OCI-M2 (cell line): ENCODE measurements around the gene HSPA1B.
"Not testable (repeated sequence)": the region's sequence is repeated elsewhere in the genome, so short reads cannot be mapped to it uniquely, and the experiment has no call there.

Experiments
- DNase-seq: peaks from one replicate; lab custom pipeline; 2025; ENCODE audit not compliant: unreplicated experiment; lab: John Stamatoyannopoulos, UW

Gene HSPA1B

DNA sequence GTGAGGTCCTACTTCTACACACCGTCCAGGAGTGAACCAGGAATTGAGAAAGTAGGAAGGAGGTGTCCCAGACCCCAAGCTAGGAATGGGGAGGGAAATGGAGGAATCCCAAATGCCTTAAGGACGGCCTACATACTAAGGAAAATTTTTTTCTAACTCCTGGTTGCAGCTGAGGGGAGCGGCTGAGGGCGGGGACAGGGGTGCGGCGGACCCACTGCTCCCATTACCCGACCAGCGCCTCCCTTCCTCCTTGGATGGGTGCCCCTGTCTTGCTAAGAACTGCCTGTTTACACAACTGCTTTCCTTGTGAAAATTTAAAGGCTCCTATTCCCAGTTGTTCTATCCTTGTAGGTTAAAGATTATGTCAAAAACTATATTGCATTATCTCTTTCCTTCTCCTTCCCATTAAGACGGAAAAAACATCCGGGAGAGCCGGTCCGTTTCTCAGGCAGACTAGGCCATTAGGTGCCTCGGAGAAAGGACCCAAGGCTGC lies 699 bp upstream of the HSPA1B start:
- DNase-seq: peak; percentile 91

DNA sequence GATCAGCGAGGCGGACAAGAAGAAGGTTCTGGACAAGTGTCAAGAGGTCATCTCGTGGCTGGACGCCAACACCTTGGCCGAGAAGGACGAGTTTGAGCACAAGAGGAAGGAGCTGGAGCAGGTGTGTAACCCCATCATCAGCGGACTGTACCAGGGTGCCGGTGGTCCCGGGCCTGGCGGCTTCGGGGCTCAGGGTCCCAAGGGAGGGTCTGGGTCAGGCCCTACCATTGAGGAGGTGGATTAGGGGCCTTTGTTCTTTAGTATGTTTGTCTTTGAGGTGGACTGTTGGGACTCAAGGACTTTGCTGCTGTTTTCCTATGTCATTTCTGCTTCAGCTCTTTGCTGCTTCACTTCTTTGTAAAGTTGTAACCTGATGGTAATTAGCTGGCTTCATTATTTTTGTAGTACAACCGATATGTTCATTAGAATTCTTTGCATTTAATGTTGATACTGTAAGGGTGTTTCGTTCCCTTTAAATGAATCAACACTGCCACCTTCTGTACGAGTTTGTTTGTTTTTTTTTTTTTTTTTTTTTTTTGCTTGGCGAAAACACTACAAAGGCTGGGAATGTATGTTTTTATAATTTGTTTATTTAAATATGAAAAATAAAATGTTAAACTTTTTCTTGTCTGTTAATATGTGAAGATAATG lies 2.2 kb downstream of the HSPA1B start:
- no peak for DNase-seq

DNA sequence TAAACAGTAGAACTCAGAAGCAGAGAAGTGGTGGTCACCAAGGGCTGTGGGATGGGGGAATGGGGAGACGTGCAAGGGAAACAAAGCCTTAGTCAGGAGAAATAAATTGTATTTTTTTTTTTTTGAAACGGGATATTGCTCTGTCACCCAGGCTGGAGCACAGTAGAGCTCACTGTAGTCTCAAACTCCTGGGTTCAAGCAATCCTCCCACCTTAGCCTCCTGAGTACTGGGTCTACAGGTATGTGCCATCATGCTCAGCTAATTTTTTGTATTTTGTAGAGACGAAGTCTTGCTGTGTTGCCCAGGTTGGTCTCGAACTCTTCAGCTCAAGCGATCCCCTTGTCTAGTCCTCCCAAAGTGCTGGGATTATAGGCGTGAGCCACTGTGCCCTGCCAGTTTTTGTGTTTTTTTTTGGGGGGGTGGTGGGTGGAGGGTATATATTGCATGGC lies 3.4 kb downstream of the HSPA1B start:
- no peak for DNase-seq

DNA sequence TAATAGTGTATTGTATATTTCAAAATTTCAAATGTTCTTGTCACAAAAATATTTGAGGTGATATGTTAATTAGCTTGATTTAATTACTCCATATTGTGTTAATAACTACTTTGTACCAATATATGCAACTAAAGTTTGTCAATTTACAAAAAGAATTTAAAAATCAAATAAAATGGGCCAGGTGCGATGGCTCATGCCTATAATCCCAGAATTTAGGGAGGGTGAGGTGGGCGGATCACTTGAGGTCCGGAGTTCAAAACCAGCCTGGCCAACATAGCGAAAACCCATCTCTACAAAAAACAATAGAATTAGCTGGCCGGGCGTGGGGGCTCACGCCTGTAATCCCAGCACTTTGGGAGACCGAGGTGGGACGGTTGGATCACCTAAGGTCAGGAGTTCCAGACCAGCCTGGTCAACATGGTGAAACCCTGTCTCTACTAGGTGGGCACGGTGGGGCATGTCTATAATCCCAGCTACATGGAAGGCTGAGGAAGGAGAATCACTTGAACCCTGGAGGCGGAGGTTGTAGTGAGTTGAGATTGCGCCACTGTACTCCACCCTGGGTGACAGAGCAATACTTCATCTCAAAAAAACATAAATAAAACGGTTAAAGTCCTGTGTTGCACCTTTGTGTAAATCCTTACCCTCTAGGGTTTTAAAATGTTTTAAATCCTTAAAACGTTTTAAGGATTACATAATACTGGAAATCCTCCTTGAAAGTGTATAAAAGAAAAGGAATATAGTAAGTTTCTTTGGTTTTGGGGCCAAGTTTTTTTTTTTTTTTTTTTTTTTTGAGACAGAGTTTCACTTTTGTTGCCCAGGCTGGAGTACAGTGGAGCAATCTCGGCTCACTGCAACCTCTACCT lies 4.0 kb downstream of the HSPA1B start:
- no peak for DNase-seq

DNA sequence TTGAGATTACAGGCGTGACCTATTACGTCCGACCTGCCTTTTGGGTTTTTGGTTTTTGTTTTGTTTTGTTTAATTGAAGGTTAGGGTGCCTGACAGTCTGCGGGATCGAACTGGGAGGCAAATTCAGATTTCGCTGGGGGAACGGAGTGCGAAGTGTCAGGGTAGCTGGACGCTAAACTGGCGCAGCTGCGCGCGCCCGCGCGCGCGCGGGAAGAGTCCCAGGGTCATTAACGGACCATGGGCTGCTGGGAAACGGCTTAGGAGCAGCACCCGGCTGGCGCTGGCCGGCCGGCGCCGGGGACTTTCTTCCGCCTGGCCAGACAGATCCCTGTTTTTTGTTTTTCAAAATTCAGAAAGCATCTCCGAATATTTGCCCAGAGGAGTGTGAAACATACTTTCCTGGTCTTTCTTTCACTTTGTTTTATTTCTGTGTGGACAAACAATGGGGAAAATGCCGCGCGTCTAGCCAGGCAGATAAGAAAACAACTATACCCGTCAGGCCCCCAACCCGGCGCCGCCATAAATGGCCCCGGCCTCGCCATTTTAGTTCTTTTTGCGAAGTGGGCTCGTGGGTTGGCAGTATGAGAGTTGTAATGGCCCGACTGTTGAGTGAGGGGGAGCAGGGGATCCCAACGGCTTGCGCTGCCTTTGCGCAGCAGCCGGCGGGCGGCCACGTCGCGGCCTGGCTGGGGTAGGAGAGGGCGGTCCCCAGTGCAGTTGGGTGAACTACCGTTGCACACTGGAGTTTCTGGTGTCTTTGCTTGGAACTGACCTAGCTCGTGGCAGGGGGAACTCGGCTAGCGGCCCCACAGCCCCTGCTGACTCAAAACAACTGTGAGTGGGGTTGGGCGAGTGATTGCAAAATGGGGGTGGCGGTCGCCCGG lies 7.1 kb downstream of the HSPA1B start:
- peak; percentile 94 for DNase-seq

DNA sequence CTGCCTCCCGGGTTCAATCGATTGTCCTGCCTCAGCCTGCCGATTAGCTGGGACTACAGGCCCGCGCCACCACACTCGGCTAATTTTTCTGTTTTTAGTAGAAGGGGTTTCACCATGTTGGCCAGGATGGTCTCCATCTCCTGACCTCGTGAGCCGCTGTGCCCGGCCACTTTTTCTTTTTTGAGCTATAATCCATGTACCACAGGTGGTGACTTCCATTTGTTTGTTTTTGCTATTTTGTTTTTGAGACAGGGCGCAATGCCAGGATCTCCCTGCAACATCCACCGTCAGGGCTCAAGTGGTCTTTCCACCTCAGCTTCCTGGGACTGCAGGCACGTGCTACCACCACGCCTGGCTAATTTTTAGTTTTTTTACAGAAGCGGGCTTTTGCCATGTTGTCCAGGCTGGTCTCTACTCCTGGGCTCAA lies 8.5 kb downstream of the HSPA1B start:
- DNase-seq: no peak

DNA sequence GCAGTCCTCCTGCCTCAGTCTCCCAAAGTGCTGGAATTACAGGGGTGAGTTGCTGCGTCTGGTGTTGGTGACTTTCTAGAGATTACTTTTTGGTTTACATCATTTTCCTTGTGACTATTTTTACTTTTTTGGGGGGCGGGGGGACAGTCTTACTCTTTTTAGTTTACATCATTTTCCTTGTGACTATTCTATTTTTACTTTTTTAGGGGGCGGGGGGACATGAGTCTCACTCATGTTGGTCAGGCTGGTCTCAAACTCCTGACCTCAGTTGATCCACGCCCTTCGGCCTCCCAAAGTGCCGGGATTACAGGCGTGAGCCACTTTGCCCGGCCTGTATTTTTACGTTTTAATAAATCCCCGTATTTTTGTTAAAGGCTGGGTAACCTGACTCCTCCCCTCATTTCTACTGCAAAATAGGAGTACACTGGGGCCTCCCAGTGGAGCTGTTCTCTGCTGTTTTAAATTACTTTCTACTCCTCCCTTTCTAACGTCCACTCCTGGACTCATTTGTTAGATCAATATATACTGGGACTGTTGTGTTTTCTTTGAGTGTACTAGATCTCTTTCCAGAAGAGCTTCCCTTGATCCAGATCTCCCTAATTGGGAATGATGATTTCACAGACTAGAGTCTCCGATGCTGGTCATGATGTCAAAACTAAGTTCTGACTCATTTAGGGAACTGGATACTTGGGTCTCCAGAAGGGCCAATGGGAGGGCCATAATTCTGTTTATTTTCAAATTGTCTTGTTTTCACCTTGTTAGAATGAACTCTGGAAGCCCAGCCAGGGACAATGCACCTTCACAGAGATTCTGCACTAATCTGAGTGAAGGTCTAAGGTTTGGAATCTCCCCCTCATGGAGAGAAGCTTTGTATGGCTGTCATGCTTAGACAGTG lies 9.2 kb downstream of the HSPA1B start:
- no peak for DNase-seq

DNA sequence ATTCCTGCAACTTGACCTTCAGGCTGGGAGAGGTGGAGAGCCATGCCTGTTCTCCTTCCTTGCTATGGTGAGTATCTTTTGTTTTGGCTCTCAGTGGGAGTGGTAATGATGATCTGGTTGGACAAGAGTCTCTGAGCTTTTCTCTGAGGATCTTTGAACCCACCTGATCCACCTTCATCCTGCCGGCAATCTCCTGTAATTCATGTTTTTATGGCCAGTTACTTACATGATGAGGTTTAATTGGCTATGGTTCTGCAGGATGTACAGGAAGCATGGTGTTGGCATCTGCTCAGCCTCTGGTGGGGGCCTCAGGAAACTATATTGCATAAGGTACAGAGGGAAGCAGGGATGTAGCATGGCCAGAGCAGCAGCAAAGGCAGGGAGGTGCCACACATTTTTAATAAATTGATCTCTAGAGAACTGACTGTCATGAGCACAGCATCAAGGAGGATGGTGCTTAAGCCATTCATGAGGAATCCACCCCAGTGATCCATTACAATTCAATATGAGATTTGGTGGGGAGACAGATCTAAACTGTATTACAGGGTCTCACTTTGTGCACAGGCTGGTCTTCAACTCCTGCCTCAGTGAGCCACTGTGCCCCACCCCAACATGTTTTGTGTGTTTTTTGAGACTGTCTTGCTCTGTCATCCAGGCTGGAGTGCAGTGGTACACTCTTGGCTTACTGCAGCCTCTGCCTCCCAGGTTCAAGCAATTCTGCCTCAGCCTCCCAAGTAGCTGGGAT lies 10.0 kb downstream of the HSPA1B start:
- DNase-seq: no peak

DNA sequence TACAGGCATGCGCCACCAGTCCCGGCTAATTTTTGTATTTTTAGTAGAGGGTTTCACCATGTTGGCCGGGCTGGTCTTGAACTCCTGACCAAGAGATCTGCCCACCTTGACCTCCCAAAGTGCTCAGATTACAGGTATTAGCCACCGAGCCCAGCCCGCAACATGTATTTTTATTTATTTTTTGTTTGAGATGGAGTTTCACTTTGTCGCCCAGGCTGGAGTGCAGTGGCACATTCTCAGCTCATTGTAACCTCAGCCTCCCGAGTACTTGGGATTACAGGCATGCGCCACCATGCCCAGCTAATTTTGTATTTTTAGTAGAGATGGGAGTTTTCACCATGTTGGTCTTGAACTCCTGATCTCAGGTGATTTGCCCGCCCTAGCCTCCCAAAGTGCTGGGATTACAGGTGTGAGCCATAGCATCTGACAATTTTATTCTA lies 10.6 kb downstream of the HSPA1B start:
- not testable (repeated sequence) for DNase-seq

DNA sequence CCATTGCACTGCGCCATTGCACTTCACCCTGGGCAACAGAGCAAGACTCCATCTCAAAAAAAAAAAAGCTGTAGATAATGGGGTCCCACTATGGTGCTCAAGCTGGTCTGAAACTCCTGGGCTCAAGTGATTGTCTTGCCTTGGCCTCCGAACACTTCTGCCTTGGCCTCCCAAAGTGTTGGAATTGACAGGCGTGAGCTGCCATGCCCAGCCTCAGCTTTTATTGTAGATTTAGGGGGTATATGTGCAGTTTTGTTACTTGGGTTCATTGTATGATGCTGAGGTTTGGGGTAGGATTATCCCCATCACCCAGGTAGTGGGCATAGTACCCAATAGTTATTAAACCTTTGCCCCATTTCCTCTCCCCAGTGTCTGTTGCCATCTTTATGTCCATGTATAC lies 11.4 kb downstream of the HSPA1B start:
- DNase-seq: no peak

DNA sequence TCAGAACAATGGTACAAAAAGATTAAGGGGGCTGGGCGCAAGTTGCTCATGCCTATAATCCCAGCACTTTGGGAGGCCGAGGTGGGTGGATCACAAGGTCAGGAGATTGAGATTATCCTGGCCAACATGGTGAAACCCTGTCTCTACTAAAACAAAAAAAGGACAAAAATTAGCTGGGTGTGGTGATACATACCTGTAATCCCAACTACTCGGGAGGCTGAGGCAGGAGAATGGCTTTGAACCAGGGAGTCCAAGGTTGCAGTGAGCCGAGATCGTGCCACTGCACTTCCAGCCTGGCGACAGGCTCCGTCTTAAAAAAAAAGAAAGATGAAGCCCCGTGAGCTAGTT lies 12.2 kb downstream of the HSPA1B start:
- not testable (repeated sequence) for DNase-seq

DNA sequence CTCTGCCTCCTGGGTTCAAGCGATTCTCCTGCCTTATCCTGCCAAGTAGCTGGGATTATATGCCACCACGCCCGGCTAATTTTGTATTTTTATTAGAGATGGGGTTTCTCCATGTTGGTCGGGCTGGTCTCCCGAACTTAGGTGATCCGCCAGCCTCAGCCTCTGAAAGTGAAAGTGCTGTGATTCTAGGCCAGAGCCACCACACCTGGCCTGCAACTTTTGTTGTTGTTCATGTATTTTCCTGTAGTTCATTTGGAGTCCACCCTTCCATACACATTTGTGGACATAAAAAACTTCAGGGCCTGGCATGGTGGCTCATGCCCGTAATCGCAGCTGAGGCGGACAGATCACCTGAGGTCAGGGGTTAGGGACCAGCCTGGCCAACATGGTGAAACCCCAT lies 14.5 kb downstream of the HSPA1B start:
- DNase-seq: no peak

DNA sequence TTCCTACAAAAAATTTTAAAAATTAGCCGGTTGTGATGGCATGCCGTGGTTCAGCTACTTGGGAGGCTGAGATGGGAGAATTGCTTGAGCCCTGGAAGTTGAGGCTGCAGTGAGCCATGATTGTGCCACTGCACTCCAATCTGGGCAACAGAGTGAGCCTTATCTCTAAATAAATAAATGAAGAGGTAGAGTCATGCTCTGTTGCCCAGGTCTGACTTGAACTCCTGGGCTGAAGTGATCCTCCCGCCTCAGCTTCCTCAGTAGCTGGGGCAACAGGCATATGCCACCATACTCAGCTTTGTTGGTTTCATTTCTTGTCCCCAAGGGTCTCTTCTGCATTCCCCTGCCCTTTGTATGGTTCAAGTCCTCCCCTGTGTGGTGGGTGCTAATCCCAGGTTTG lies 17.0 kb downstream of the HSPA1B start:
- DNase-seq: no peak

DNA sequence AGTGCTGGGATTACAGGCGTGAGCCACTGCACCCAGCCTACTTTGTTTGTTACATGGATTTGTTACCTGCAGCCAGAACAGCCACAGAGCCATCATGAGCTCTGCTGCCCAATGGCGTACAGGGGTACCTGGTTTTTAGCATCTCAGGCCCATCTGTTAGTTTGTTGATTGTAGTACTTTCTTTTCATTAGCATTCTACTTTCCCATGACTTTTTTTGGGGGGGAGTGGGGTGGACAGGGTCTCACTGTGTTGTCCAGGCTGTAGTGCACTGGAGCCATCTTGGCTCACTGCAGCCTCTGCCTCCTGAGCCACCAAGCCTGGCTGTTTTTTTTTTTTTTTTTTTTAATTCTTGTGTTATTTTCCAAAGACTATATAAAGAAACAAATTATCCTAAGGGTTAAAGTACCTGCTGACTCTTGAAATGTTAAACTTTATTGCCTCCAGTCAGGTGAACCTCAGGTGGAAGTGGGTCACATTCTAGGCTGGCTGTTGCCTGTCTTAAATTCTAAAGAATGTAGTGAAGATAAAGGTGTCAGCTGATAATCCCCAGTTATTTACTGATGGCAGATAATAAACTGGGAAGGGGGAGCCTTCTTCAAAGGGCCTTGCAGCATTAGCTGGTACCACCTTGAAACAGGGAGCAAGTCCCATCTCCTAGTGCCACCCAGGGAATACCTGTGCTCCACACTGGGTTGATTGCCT lies 19.9 kb downstream of the HSPA1B start:
- no peak for DNase-seq

DNA sequence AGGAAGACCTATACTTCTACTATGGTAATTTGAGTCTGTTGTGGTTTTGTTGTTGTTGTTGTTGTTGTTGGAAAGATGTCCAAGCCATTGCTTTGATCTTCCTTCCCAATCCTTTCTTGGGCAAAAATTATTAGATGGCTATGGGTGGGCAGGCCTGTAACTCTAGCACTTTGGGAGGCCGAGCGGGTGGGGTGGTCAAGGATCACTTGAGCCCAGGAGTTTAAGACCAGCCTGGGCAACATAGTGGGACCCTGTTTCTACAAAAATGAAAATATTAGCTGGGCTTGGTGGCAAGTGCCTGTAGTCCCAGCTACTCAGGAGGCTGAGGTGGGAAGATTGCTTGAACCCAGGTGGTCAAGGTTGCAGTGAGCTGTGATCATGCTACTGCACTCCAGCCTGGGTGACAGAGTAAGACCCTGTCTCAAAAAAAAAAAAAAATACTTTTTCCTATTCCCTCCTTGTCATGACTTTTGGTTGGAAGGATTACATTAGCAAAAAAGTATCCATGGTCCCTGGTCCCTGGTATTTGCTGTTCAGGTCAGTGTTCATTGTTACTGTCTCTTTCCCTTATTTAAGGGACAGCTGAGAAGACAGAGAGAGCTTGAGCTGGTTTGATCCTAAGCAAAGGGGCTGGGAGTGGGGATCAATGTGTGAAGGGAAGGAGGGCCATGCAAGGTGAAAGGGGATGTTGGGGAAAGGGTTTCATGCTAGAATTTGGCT lies 23.4 kb downstream of the HSPA1B start:
- no peak for DNase-seq

DNA sequence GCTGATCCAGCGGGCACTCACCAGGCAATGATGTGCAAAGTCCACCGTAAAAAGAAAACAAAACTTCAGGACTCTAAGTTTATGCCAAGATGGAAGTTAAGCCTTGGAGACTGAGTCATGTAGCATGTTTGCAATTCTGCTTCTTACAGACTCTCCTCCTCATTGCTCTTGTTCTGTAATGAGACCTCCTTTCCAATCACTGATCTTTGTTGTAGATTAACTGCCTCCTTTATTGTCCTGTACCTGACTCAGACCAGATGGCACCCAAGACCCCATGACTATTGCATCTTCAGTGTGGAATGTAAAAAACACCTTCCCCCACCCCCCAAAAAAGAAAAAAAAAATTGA lies 23.9 kb downstream of the HSPA1B start:
- DNase-seq: no peak

DNA sequence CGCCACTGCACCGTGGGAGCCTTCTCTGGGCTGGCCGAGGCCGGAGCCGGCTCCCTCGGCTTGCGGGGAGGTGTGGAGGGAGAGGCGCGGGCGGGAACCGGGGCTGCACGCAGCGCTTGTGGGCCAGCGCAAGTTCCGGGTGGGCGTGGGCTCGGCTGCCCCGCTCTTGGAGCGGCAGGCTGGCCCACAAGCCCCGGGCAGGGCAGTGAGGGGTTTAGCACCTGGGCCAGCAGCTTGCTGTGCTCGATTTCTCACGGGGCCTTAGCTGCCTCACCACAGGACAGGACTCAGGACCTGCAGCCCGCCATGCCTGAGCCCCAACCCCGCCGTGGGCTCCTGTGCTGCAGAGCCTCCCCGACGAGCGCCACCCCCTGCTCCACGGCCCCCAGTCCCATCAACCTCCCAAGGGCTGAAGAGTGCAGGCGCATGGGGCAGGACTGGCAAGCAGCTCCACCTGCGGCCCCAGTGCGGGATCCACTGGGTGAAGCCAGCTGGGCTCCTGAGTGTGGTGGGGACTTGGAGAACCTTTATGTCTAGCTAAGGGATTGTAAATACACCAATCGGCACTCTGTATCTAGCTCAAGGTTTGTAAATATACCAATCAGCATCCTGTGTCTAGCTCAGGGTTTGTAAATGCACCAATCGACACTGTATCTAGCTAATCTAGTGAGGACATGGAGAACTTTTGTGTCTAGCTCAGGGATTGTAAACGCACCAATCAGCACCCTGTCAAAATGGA lies 24.6 kb downstream of the HSPA1B start:
- DNase-seq: not testable (repeated sequence)

DNA sequence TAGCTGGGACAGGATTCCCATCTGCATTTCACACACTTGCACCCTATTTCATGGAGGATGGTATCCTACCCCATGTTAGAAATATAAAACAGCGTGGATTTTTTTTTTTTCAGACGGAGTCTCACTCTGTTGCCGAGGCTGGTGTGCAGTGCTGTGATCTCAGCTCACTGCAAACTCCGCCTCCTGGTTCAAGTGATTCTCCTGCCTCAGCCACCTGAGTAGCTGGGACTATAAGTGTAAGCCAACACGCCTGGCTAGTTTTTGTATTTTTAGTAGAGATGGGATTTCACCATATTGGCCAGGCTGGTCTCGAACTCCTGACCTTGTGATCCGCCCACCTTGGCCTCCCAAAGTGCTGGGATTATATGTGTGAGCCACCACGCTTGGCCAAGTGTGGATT lies 30.2 kb downstream of the HSPA1B start:
- not testable (repeated sequence) for DNase-seq
